Spleen (tissue), 7 donors: ENCODE measurements around the gene CETN1.
A peak's percentile ranks its signal among the peaks of the same experiment; 100 is the strongest.

Experiments
- POLR2A ChIP-seq, 3 donors: fragments of 450-650 bp; IDR thresholded peaks; one replicate each; pipeline ENCODE4 v1.5.1; 2017; ENCODE audit warnings: antibody characterized with exemption in 3 of 3, mild to moderate bottlenecking in 1 of 3
- TF ChIP-seq, protein P1 (sequence below), 11 experiments: fragments of 200-600 bp in 7 of 11; fragments of 450-650 bp in 4 of 11; sonication (generic) in 4 of 11; IDR thresholded peaks in 8 of 11; conservative IDR thresholded peaks in 3 of 11; 1 replicate in 7 of 11; 2 replicates in 4 of 11; pipeline versions ENCODE4 v1.4.0 to v1.8.0; 2016 to 2021; ENCODE audit warnings: antibody characterized with exemption in 11 of 11, inconsistent platforms in 4 of 11, mild to moderate bottlenecking in 1 of 11
- donor health status: DM: no; HTN: no; CAD: no; lungs with moderate emphysema.
- donor health status: DM: no; HTN: no; CAD: no.
- donor health status: DM: no; HTN: no; CAD: no.

- TF ChIP-seq, protein P1, sequence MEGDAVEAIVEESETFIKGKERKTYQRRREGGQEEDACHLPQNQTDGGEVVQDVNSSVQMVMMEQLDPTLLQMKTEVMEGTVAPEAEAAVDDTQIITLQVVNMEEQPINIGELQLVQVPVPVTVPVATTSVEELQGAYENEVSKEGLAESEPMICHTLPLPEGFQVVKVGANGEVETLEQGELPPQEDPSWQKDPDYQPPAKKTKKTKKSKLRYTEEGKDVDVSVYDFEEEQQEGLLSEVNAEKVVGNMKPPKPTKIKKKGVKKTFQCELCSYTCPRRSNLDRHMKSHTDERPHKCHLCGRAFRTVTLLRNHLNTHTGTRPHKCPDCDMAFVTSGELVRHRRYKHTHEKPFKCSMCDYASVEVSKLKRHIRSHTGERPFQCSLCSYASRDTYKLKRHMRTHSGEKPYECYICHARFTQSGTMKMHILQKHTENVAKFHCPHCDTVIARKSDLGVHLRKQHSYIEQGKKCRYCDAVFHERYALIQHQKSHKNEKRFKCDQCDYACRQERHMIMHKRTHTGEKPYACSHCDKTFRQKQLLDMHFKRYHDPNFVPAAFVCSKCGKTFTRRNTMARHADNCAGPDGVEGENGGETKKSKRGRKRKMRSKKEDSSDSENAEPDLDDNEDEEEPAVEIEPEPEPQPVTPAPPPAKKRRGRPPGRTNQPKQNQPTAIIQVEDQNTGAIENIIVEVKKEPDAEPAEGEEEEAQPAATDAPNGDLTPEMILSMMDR (IDR thresholded peaks at IDR 0.05 in 8 of 11, conservative IDR thresholded peaks at IDR 0.05 in 3 of 11): peak in 10 of 11 experiments; percentile 14 to 81 (median 63)
- no peak for TF ChIP-seq POLR2A (IDR thresholded peaks at IDR 0.05)
Observed at GRCh38 chr18:623761-624620, 43.8 kb downstream of the CETN1 start.
